HepG2 (cell line): ENCODE measurements around the gene RAP1A. TPM values are rescaled to one million over a fixed set of nuclear protein-coding genes. Genes with fewer than 3 reads are reported as not detected.

ENCODE experiments used
- ATAC-seq: fragments of 200-7000 bp; cut with Tn5 transposase; 3 replicates; pipeline ENCODE4 v1.9.1; 2020; ENCODE audit warnings: mild to moderate bottlenecking, moderate library complexity
- BruUV-seq: library from RNA; stranded (reverse); fragments of 400-500 nt; replicated peaks from 2 replicates; lab custom pipeline; 2021; lab: Mats Ljungman, UMichigan
- CTCF ChIA-PET: fragments of 300-600 bp; formaldehyde crosslinking; extraction: SDS; loops from one replicate; lab custom pipeline; 2021; ENCODE audit warnings: low total read pairs, inconsistent platforms, low intra/inter-chr PET ratio; lab: Yijun Ruan, JAX
- POLR2A ChIA-PET: fragments of 350-600 bp; sonication (Branson Sonifier 250); formaldehyde crosslinking; loops from one replicate; lab custom pipeline; 2020; ENCODE audit warnings: antibody characterized with exemption, inconsistent platforms; lab: Yijun Ruan, JAX
- DNase-seq: peaks from one replicate; pipeline ENCODE4 v3.0.0-alpha.2; 2015; ENCODE audit warnings: low spot score
- FAIRE-seq: peaks from 3 replicates; lab custom pipeline; 2011; peaks lifted over from hg19 to GRCh38; lab: Jason Lieb, UNC
- H2AFZ ChIP-seq: one replicate; pipeline ENCODE4 v1.6.1; 2011; ENCODE audit warnings: low read length, inconsistent platforms
- H3K27ac ChIP-seq: fragments of 300-600 bp; 3 replicates; pipeline ENCODE4 v1.8.0; 2011; ENCODE audit warnings: mixed run types, mild to moderate bottlenecking, mixed read lengths, low read length, inconsistent platforms; ENCODE audit not compliant: insufficient read depth; ENCODE audit errors: extremely low read length
- H3K27me3 ChIP-seq, 2 experiments: fragments of 200-600 bp in 1 of 2; 2 replicates in 1 of 2; 3 replicates in 1 of 2; pipeline versions ENCODE4 v1.6.0 to v1.8.0; 2011; ENCODE audit warnings: low read length in 2 of 2, mild to moderate bottlenecking in 2 of 2, moderate library complexity in 2 of 2, inconsistent platforms in 1 of 2; ENCODE audit not compliant: insufficient read depth in 2 of 2, control insufficient read depth in 1 of 2
- H3K36me3 ChIP-seq, 2 experiments: fragments of 200-600 bp in 1 of 2; replicated peaks in 1 of 2; 2 replicates in 1 of 2; 3 replicates in 1 of 2; pipeline versions ENCODE4 v1.5.1 to v1.8.0; 2011; ENCODE audit warnings: low read length in 2 of 2, inconsistent platforms in 1 of 2; ENCODE audit not compliant: insufficient read depth in 2 of 2, control insufficient read depth in 1 of 2
- H3K4me1 ChIP-seq: 2 replicates; pipeline ENCODE4 v1.5.1; 2012; ENCODE audit warnings: low read length, inconsistent platforms; ENCODE audit not compliant: insufficient read depth
- H3K4me2 ChIP-seq: 2 replicates; pipeline ENCODE4 v1.6.0; 2011; ENCODE audit warnings: low read depth, low read length, inconsistent platforms
- H3K4me3 ChIP-seq, 3 experiments: fragments of 200-600 bp in 1 of 3; sonication (generic), shearing (Covaris generic) in 1 of 3; replicated peaks in 1 of 3; 2 replicates each; pipeline ENCODE4 v1.5.1; 2011 to 2016; ENCODE audit warnings: low read length in 3 of 3, inconsistent platforms in 2 of 3, low read depth in 2 of 3, mild to moderate bottlenecking in 2 of 3, control low read depth in 1 of 3, mixed read lengths in 1 of 3; ENCODE audit not compliant: insufficient read depth in 1 of 3
- H3K79me2 ChIP-seq: one replicate; pipeline ENCODE4 v1.6.1; 2011; ENCODE audit warnings: low read length, inconsistent platforms; ENCODE audit not compliant: insufficient read depth
- H3K9ac ChIP-seq: 2 replicates; pipeline ENCODE4 v1.6.0; 2011; ENCODE audit warnings: mild to moderate bottlenecking, low read depth, low read length, inconsistent platforms; ENCODE audit not compliant: insufficient read depth
- H3K9me3 ChIP-seq: 2 replicates; pipeline ENCODE4 v1.5.1; 2012; ENCODE audit warnings: mild to moderate bottlenecking, low read length
- H4K20me1 ChIP-seq: 2 replicates; pipeline ENCODE4 v1.6.0; 2011; ENCODE audit warnings: inconsistent platforms, mild to moderate bottlenecking, low read length, moderate library complexity; ENCODE audit not compliant: insufficient read depth
- HNRNPK ChIP-seq: fragments of 200-400 bp; formaldehyde crosslinking; IDR thresholded peaks from 2 replicates; pipeline ENCODE4 v1.6.1; 2018; ENCODE audit warnings: low read length, low read depth, moderate library complexity, mild to moderate bottlenecking; ENCODE audit not compliant: poor library complexity, severe bottlenecking
- MAFF ChIP-seq: IDR thresholded peaks from 2 replicates; pipeline ENCODE4 v1.6.1; 2011; ENCODE audit warnings: low read depth, low read length, improper control_type of control experiment
- MAFK ChIP-seq, 2 experiments: IDR thresholded peaks in 1 of 2; conservative IDR thresholded peaks in 1 of 2; 2 replicates each; pipeline ENCODE4 v1.6.1; 2011; ENCODE audit warnings: improper control_type of control experiment in 2 of 2, low read length in 2 of 2
- NBN ChIP-seq: fragments of 450-650 bp; conservative IDR thresholded peaks from 2 replicates; pipeline ENCODE4 v1.6.1; 2017
- RARG ChIP-seq: sonication (generic); formaldehyde crosslinking; IDR thresholded peaks from 2 replicates; pipeline ENCODE4 v1.4.0; 2020; ENCODE audit warnings: low read depth, mild to moderate bottlenecking, missing genetic modification reagents
- SMYD3 ChIP-seq: sonication (generic); formaldehyde crosslinking; IDR thresholded peaks from 2 replicates; pipeline ENCODE4 v1.8.1; 2023; ENCODE audit warnings: mild to moderate bottlenecking, missing genetic modification reagents
- STAG1 ChIP-seq: sonication (generic); formaldehyde crosslinking; IDR thresholded peaks from 2 replicates; pipeline ENCODE4 v1.4.0; 2020; ENCODE audit warnings: missing genetic modification reagents
- TMF1 ChIP-seq: sonication (generic); formaldehyde crosslinking; IDR thresholded peaks from 2 replicates; pipeline ENCODE4 v1.8.1; 2022; ENCODE audit warnings: low read depth, missing genetic modification reagents
- ZFP37 ChIP-seq: sonication (generic); formaldehyde crosslinking; IDR thresholded peaks from 2 replicates; pipeline ENCODE4 v1.4.0; 2020; ENCODE audit warnings: missing genetic modification reagents, borderline replicate concordance
- ZNF891 ChIP-seq: sonication (generic); formaldehyde crosslinking; IDR thresholded peaks from 2 replicates; pipeline ENCODE4 v1.5.0; 2020; ENCODE audit warnings: mild to moderate bottlenecking, missing genetic modification reagents
- WGBS: methylation state at CpG from one replicate; pipeline ENCODE4 v1.1.6; 2017; ENCODE audit warnings: low lambda C conversion rate; 5-methylcytosine and 5-hydroxymethylcytosine counted together
- in situ Hi-C: cut with HindIII; loops from 2 replicates; pipeline ENCODE4 v1.10.0; 2017; ENCODE audit warnings: low pct_unique_long_range_greater_than_20kb; ENCODE audit not compliant: extremely low pct_ligation_motif_present
- intact Hi-C: fragments of 100-400 bp; cut with micrococcal nuclease; formaldehyde crosslinking; loops from one replicate; pipeline ENCODE4 v1.10.0; 2022; ENCODE audit not compliant: unreplicated experiment
- polyA plus RNA-seq, 8 experiments: library from polyadenylated mRNA; depleted of rRNA in 3 of 8; stranded (reverse) in 7 of 8; unstranded in 1 of 8; fragments of >200 nt; fragmentation: Illumina TruSeq in 4 of 8; extraction: Trizol in 4 of 8; gene quantifications; 2 replicates each; pipeline versions ENCODE4 v1.2.1 to v1.2.3, GENCODE V29; 2011 to 2016; ENCODE audit warnings: low read depth in 4 of 8, missing spikeins in 1 of 8, mixed read lengths in 1 of 8; ENCODE audit not compliant: insufficient read depth in 1 of 8
- total RNA-seq, 5 experiments: library from RNA; depleted of rRNA; stranded (reverse); fragments of >200 nt; fragmentation: Illumina TruSeq; extraction: Trizol; gene quantifications; 2 replicates each; pipeline ENCODE4 v1.2.3, GENCODE V29; 2016; ENCODE audit warnings: low read depth in 1 of 5
- TF ChIP-seq, protein P1 (sequence below): sonication (generic); formaldehyde crosslinking; IDR thresholded peaks from 2 replicates; pipeline ENCODE4 v1.5.0; 2020; ENCODE audit warnings: mild to moderate bottlenecking, missing genetic modification reagents, moderate library complexity
- TF ChIP-seq, protein P2 (sequence below): IDR thresholded peaks from 2 replicates; pipeline ENCODE4 v1.6.1; 2016; ENCODE audit warnings: missing genetic modification reagents, missing compliant biosample characterization
- TF ChIP-seq, protein P3 (sequence below): sonication (generic); formaldehyde crosslinking; IDR thresholded peaks from 2 replicates; pipeline ENCODE4 v1.4.0; 2020; ENCODE audit warnings: missing genetic modification reagents, borderline replicate concordance
- TF ChIP-seq, protein P4 (sequence below): sonication (generic); formaldehyde crosslinking; conservative IDR thresholded peaks from 2 replicates; pipeline ENCODE4 v1.8.0; 2022; ENCODE audit warnings: mild to moderate bottlenecking, moderate library complexity, missing genetic modification reagents
- TF ChIP-seq, protein P5 (sequence below): sonication (generic); formaldehyde crosslinking; IDR thresholded peaks from 2 replicates; pipeline ENCODE4 v1.5.0; 2020; ENCODE audit warnings: mild to moderate bottlenecking, low read depth, missing genetic modification reagents, borderline replicate concordance

The RAP1A gene
- total and polyA plus RNA-seq, 2 of the 13 experiments (the other 11 are each of a cell fraction or from before 2014, with no cell fraction given), result 19.0 to 20.7 TPM

DNA sequence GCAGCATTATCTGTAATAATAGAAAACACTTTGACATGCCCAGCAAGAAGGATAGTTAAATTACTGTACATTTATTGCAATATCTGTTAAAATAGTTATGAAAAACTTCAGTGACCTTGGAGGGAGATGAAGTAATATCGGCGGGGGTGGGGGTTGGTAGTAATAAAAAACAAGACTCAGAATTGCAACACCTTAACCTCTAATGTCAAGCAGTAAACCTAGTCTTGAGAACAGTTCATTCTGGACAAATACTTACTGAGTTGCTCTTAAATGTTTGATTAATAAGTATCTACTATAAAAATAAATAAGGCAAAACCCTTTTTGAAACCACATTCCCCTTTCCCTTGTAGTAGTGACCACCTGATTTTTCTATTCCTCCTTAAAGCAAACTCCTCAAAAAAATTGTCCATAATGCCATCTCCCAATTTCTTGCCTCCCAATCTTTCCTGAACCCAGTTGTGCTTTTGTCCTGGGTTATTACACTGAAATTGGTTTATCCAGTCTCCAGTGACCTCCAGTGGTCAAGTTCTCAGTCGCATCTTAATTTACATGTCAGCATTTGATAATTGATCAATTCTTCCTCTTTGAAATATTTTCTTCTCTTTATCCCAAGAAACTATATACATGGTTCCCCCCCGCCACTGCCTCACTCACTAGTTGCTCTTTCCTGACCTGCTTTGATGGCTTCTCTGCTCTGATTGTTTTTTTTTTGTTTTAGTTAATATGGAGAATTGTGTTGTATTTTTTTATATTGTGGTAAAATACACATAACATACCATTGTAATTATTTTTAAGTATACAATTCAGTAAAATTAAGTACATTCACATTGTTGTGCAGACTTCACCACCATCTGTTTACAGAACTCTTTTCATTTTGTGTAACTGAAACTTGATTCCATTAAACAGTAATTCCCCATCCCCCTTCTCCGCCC is 36.8 kb downstream of the RAP1A start:
- CTCF ChIA-PET, result interaction anchor here (1.6 to 1.7 kb wide), 2 partner anchors 148 to 174 kb away, joined by 26 to 27 read pairs; no protein-coding TSS in a partner anchor
- peaks cover 23% of the 10 kb centered on the region for H3K4me1 ChIP-seq
- TF ChIP-seq TMF1 (CRISPR knock-in tag), result no peak
- TF ChIP-seq SMYD3, result no peak
- TF ChIP-seq MAFF, result peak; percentile 39; the same call in 1 of the 2 replicates
- no peak for TF ChIP-seq NBN
- no peak for TF ChIP-seq ZFP37 (CRISPR knock-in tag)
- TF ChIP-seq, protein P1, sequence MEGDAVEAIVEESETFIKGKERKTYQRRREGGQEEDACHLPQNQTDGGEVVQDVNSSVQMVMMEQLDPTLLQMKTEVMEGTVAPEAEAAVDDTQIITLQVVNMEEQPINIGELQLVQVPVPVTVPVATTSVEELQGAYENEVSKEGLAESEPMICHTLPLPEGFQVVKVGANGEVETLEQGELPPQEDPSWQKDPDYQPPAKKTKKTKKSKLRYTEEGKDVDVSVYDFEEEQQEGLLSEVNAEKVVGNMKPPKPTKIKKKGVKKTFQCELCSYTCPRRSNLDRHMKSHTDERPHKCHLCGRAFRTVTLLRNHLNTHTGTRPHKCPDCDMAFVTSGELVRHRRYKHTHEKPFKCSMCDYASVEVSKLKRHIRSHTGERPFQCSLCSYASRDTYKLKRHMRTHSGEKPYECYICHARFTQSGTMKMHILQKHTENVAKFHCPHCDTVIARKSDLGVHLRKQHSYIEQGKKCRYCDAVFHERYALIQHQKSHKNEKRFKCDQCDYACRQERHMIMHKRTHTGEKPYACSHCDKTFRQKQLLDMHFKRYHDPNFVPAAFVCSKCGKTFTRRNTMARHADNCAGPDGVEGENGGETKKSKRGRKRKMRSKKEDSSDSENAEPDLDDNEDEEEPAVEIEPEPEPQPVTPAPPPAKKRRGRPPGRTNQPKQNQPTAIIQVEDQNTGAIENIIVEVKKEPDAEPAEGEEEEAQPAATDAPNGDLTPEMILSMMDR, result peak; percentile 76
- 0 out of 2 replicates have a peak, but pooled peaks have one; percentile 38 for TF ChIP-seq RARG (CRISPR knock-in tag)
- TF ChIP-seq, protein P2, sequence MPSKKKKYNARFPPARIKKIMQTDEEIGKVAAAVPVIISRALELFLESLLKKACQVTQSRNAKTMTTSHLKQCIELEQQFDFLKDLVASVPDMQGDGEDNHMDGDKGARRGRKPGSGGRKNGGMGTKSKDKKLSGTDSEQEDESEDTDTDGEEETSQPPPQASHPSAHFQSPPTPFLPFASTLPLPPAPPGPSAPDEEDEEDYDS, result no peak
- peak; percentile 49 for TF ChIP-seq HNRNPK
- TF ChIP-seq, protein P3, sequence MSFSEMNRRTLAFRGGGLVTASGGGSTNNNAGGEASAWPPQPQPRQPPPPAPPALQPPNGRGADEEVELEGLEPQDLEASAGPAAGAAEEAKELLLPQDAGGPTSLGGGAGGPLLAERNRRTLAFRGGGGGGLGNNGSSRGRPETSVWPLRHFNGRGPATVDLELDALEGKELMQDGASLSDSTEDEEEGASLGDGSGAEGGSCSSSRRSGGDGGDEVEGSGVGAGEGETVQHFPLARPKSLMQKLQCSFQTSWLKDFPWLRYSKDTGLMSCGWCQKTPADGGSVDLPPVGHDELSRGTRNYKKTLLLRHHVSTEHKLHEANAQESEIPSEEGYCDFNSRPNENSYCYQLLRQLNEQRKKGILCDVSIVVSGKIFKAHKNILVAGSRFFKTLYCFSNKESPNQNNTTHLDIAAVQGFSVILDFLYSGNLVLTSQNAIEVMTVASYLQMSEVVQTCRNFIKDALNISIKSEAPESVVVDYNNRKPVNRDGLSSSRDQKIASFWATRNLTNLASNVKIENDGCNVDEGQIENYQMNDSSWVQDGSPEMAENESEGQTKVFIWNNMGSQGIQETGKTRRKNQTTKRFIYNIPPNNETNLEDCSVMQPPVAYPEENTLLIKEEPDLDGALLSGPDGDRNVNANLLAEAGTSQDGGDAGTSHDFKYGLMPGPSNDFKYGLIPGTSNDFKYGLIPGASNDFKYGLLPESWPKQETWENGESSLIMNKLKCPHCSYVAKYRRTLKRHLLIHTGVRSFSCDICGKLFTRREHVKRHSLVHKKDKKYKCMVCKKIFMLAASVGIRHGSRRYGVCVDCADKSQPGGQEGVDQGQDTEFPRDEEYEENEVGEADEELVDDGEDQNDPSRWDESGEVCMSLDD (CRISPR knock-in tag), result no peak
- no peak for TF ChIP-seq ZNF891 (CRISPR knock-in tag)
- TF ChIP-seq MAFK (conservative IDR thresholded peaks at IDR 0.05 in 1 of 2, IDR thresholded peaks at IDR 0.05 in 1 of 2; ENCODE audit: low read length in 2 of 2), result peak; percentile 43 to 55; a peak in 2 of 4 replicates
- TF ChIP-seq, protein P4, sequence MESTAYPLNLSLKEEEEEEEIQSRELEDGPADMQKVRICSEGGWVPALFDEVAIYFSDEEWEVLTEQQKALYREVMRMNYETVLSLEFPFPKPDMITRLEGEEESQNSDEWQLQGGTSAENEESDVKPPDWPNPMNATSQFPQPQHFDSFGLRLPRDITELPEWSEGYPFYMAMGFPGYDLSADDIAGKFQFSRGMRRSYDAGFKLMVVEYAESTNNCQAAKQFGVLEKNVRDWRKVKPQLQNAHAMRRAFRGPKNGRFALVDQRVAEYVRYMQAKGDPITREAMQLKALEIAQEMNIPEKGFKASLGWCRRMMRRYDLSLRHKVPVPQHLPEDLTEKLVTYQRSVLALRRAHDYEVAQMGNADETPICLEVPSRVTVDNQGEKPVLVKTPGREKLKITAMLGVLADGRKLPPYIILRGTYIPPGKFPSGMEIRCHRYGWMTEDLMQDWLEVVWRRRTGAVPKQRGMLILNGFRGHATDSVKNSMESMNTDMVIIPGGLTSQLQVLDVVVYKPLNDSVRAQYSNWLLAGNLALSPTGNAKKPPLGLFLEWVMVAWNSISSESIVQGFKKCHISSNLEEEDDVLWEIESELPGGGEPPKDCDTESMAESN (CRISPR knock-in tag), result no peak
- TF ChIP-seq, protein P5, sequence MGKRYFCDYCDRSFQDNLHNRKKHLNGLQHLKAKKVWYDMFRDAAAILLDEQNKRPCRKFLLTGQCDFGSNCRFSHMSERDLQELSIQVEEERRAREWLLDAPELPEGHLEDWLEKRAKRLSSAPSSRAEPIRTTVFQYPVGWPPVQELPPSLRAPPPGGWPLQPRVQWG (CRISPR knock-in tag), result no peak
- TF ChIP-seq STAG1 (CRISPR knock-in tag), result peak; percentile 93

More for the DNA sequence above, 36.8 kb downstream of the RAP1A start:
- BruUV-seq, result no TSS peak
- Histone ChIP-seq H3K4me3 (no peak overlapping the region), H3K9ac (no peak overlapping the region), H4K20me1 (peaks cover 10% of the 10 kb centered on the region), H2AFZ (no peak overlapping the region), H3K4me2 (no peak overlapping the region), H3K9me3 (no peaks in the 10 kb centered on the region), H3K36me3 (no peaks in the 10 kb centered on the region), H3K27ac (no peak overlapping the region), H3K79me2 (peaks cover 10% of the 10 kb centered on the region), H3K27me3 (no peaks in the 10 kb centered on the region)
- no peak for ATAC-seq
- in situ Hi-C loops, result loop anchor here (5.0 kb wide), 1 partner anchor 149 kb away; no protein-coding TSS in a partner anchor
- peak; percentile 56 for FAIRE-seq
- peak; percentile 49 for DNase-seq
- 76% methylated on average over 5 of the region's 5 CpGs for WGBS
- POLR2A ChIA-PET, result no interaction called here
- intact Hi-C loops, result loop anchor here (1.0 kb wide), 2 partner anchors 148 to 175 kb away; no protein-coding TSS in a partner anchor
